Right lobe of liver (tissue), 4 donors: ENCODE results near the gene UQCR10.

ENCODE experiments used
- CTCF ChIP-seq, 4 donors: fragments of 200-600 bp in 3 of 4; fragments of 450-650 bp in 1 of 4; IDR thresholded peaks; one replicate each; pipeline versions ENCODE4 v1.5.1 to v1.8.0; 2016 to 2022; ENCODE audit warnings: antibody characterized with exemption in 4 of 4, mild to moderate bottlenecking in 2 of 4
- POLR2A ChIP-seq: fragments of 450-650 bp; IDR thresholded peaks from one replicate; pipeline ENCODE4 v1.6.1; 2017; ENCODE audit warnings: antibody characterized with exemption, mild to moderate bottlenecking
- donor health status: DM: no; HTN: no; CAD: no.
- donor health status: DM: no; HTN: no; CAD: no.
- donor health status: DM: no; HTN: yes; CAD: no.

DNA sequence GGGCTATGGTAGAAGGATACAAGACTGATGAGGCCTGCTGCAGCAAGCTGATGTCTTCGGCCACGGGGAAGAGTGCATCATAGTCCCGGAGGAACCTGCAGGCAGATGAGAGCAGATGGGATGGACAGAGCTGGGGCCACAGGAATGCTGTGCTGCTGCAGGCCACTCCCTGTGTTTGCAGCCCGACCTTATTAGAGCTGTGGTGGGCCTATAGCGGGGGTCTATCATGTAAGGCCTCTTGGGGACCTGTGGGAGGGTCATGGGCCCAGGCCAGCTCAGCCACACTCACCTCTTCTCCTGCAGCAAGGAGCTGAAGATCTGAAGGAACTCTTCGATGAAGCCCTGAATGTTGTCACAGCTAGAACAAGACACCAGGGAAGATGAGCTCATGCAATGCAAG is 39.0 kb downstream of the UQCR10 start:
- TF ChIP-seq POLR2A, result no peak
- TF ChIP-seq CTCF (IDR thresholded peaks at IDR 0.05), result no peak
